Stimulated activated CD4-positive, alpha-beta T cell treated with anti-CD3 and anti-CD28 coated beads, Interleukin-2, amount 100 ng/mL, for 24 hours (primary cell): ENCODE measurements around the gene ARL5B.
"Not testable (repeated sequence)": the region's sequence is repeated elsewhere in the genome, so short reads cannot be mapped to it uniquely, and the experiment has no call there.

ENCODE experiments used
- DNase-seq, 2 donors: peaks; one replicate each; pipeline ENCODE4 v3.0.0-alpha.2; 2020

Gene ARL5B

GRCh38 chr10:18659125-18659818 lies at the start of gene ARL5B:
ARL5B (plus strand) TSS chr10:18659431; CDS start chr10:18659638, 207 bp downstream.
- peak; percentile 96 for DNase-seq

GRCh38 chr10:18610517-18610916 lies 48.7 kb upstream of the ARL5B start:
- no peak for DNase-seq

- no peak for DNase-seq
Observed at GRCh38 chr10:18611168-18611567, 48.1 kb upstream of the ARL5B start.

- DNase-seq, result no peak
Observed at GRCh38 chr10:18615618-18616017, 43.6 kb upstream of the ARL5B start.

- DNase-seq, result no peak
Observed at GRCh38 chr10:18616337-18616736, 42.9 kb upstream of the ARL5B start.

GRCh38 chr10:18619016-18619415 lies 40.2 kb upstream of the ARL5B start:
- no peak for DNase-seq

GRCh38 chr10:18620856-18621255 lies 38.4 kb upstream of the ARL5B start:
- DNase-seq, result no peak

- DNase-seq, result not testable (repeated sequence)
Observed at GRCh38 chr10:18623671-18624070, 35.6 kb upstream of the ARL5B start.

- DNase-seq, result no peak
Observed at GRCh38 chr10:18625886-18626285, 33.3 kb upstream of the ARL5B start.

- peak; percentile 64 to 68 for DNase-seq
Observed at GRCh38 chr10:18627452-18628018, 31.7 kb upstream of the ARL5B start.

- DNase-seq, result not testable (repeated sequence)
Observed at GRCh38 chr10:18632500-18632899, 26.7 kb upstream of the ARL5B start.

- no peak for DNase-seq
Observed at GRCh38 chr10:18635995-18636394, 23.2 kb upstream of the ARL5B start.

- not testable (repeated sequence) for DNase-seq
Observed at GRCh38 chr10:18637400-18637799, 21.8 kb upstream of the ARL5B start.

- DNase-seq, result not testable (repeated sequence)
Observed at GRCh38 chr10:18639719-18640118, 19.5 kb upstream of the ARL5B start.

GRCh38 chr10:18647151-18647550 lies 12.1 kb upstream of the ARL5B start:
- no peak for DNase-seq

- DNase-seq, result no peak
Observed at GRCh38 chr10:18647945-18648344, 11.3 kb upstream of the ARL5B start.

GRCh38 chr10:18649364-18649959 lies 9.8 kb upstream of the ARL5B start:
- no peak for DNase-seq

GRCh38 chr10:18650404-18650997 lies 8.7 kb upstream of the ARL5B start:
- no peak for DNase-seq

GRCh38 chr10:18651324-18652007 lies 7.8 kb upstream of the ARL5B start, which contains the start of gene NSUN6:
NSUN6 (minus strand) TSS chr10:18651587; CDS start chr10:18651203, 384 bp downstream.
- peak; percentile 92 to 94 for DNase-seq

- DNase-seq, result no peak
Observed at GRCh38 chr10:18653112-18653511, 6.1 kb upstream of the ARL5B start.

GRCh38 chr10:18656724-18657123 lies 2.5 kb upstream of the ARL5B start:
- DNase-seq, result no peak

GRCh38 chr10:18658271-18659124 lies 733 bp upstream of the ARL5B start:
- DNase-seq, result peak in 1 of 2 donors; percentile 31
